Inferior parietal cortex (tissue), 1 donor: ENCODE data around the gene CDKAL1.
"Not testable (repeated sequence)": the region's sequence is repeated elsewhere in the genome, so short reads cannot be mapped to it uniquely, and the experiment has no call there.

Source experiments
- DNase-seq: peaks from one replicate; pipeline ENCODE4 v3.0.0-alpha.2; 2016; ENCODE audit errors: extremely low spot score

Gene CDKAL1

GRCh38 chr6:20924094-20924493 lies 389.8 kb downstream of the CDKAL1 start:
- not testable (repeated sequence) for DNase-seq

- no peak for DNase-seq
Observed at GRCh38 chr6:20924911-20925543, 390.8 kb downstream of the CDKAL1 start.

- no peak for DNase-seq
Observed at GRCh38 chr6:20927130-20927860, 393.0 kb downstream of the CDKAL1 start.

GRCh38 chr6:20929283-20929682 lies 395.0 kb downstream of the CDKAL1 start:
- DNase-seq, result no peak

GRCh38 chr6:20931093-20931492 lies 396.8 kb downstream of the CDKAL1 start:
- DNase-seq, result no peak

- no peak for DNase-seq
Observed at GRCh38 chr6:20931772-20932171, 397.5 kb downstream of the CDKAL1 start.

- no peak for DNase-seq
Observed at GRCh38 chr6:20932284-20932683, 398.0 kb downstream of the CDKAL1 start.

GRCh38 chr6:20933057-20933788 lies 399.0 kb downstream of the CDKAL1 start:
- DNase-seq, result no peak

- DNase-seq, result no peak
Observed at GRCh38 chr6:20936949-20937348, 402.7 kb downstream of the CDKAL1 start.

GRCh38 chr6:20939161-20939775 lies 405.0 kb downstream of the CDKAL1 start:
- DNase-seq, result no peak

GRCh38 chr6:20943040-20943627 lies 408.9 kb downstream of the CDKAL1 start:
- no peak for DNase-seq

- no peak for DNase-seq
Observed at GRCh38 chr6:20943922-20944321, 409.7 kb downstream of the CDKAL1 start.

GRCh38 chr6:20946022-20946421 lies 411.8 kb downstream of the CDKAL1 start:
- DNase-seq, result no peak

GRCh38 chr6:20946890-20947289 lies 412.6 kb downstream of the CDKAL1 start:
- no peak for DNase-seq

GRCh38 chr6:20947977-20948376 lies 413.7 kb downstream of the CDKAL1 start:
- no peak for DNase-seq

GRCh38 chr6:20948556-20948955 lies 414.3 kb downstream of the CDKAL1 start:
- DNase-seq, result no peak

- no peak for DNase-seq
Observed at GRCh38 chr6:20949138-20949537, 414.9 kb downstream of the CDKAL1 start.

GRCh38 chr6:20952699-20953474 lies 418.6 kb downstream of the CDKAL1 start:
- no peak for DNase-seq

GRCh38 chr6:20954315-20954714 lies 420.1 kb downstream of the CDKAL1 start:
- no peak for DNase-seq

- no peak for DNase-seq
Observed at GRCh38 chr6:20955131-20955530, 420.9 kb downstream of the CDKAL1 start.

GRCh38 chr6:20955751-20956150 lies 421.5 kb downstream of the CDKAL1 start:
- no peak for DNase-seq
